Epithelial cell of prostate (primary cell): ENCODE results near the gene SLC25A25.
A peak's percentile ranks its signal among the peaks of the same experiment; 100 is the strongest.
"Not testable (repeated sequence)": the region's sequence is repeated elsewhere in the genome, so short reads cannot be mapped to it uniquely, and the experiment has no call there.

Experiments
- DNase-seq: peaks from one replicate; pipeline ENCODE4 v3.0.0-alpha.2; 2011; ENCODE audit warnings: low read depth, low spot score
- H3K27ac ChIP-seq: fragments of 450-650 bp; 2 replicates; pipeline ENCODE4 v1.5.1; 2017; ENCODE audit warnings: mild to moderate bottlenecking

Gene SLC25A25

GRCh38 chr9:128070874-128071273, 2.8 kb downstream of the SLC25A25 start:
- no peak overlapping the region for H3K27ac ChIP-seq
- no peak for DNase-seq

DNA sequence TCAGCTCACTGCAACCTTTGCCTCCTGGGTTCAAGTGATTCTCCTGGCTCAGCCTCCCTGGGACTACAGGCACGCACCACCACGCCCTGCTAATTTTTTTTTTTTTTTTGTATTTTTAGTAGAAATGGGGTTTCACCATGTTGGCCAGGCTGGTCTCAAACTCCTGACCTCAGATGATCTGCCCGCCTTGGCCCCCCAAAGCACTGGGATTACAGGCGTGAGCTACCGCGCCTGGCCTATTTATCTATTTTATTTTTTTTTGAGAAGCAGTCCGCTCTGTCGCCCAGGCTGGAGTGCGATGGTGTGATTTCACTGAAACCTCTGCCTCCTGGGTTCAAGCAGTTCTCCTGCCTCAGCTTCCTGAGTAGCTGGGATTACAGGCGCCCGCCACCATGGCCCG, 3.4 kb downstream of the SLC25A25 start:
- DNase-seq = not testable (repeated sequence)
- peak overlapping the region; percentile 37 for H3K27ac ChIP-seq

GRCh38 chr9:128072144-128073021, 4.4 kb downstream of the SLC25A25 start:
- peak overlapping the region; percentile 37 for H3K27ac ChIP-seq
- DNase-seq = no peak

DNA sequence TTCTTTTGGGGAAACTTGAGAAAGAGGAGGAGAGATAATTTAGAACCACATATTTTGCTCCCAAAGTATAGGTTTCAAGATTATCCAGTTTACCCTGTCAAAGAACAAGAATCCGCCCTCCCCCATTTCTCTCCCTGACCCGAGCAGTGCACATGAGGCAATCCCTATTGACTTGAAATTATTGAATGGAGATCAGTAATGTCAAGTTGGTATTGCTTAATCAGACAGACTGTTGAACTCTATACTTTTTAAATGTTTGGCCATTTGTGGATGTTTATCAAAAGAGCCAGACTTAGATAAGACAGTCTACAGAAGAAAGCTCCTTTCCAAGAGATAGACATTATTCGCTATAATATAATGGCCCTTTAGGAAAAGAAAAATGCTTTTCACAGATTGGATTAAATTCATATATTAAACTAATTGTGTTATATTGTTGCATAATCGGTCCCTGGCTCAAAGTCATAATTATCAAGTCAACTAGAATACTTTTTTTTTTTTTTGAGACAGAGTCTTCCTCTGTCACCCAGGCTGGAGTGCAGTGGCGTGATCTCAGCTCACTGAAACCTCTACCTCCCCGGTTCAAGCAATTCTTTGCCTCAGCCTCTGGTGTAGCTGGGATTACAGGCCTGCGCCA, 5.3 kb downstream of the SLC25A25 start:
- DNase-seq = no peak
- peak overlapping the region; percentile 37 for H3K27ac ChIP-seq

DNA sequence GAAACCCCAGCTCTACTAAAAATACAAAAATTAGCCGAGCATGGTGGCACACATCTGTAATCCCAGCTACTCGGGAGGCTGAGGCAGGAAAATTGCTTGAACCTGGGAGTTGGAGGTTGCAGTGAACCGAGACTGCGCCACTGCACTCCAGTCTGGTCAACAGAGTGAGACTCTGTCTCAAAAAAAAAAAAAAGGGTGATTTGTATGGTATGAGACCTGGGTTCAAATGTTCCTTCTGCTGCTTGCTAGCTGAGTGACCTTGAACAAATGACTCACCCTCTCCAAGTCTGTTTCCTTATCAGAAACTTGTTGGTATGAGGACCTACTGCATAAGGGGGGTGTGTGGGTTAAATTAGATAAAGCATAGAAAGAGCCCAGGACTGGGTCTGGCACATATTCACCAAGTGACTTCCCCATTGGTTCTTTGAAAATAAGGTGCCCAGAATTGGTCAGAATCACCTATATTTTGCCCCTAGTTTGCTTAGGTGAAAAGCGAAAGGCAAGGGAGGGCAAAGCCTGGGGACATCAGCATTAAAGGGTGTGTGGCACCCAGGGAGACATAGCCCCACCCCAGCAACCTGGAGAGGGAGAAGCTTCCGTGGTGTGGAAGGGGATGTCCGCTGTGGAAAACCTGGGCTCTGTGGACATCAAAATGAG, 9.9 kb downstream of the SLC25A25 start:
- no peak for DNase-seq
- peak overlapping the region; percentile 59 for H3K27ac ChIP-seq

DNA sequence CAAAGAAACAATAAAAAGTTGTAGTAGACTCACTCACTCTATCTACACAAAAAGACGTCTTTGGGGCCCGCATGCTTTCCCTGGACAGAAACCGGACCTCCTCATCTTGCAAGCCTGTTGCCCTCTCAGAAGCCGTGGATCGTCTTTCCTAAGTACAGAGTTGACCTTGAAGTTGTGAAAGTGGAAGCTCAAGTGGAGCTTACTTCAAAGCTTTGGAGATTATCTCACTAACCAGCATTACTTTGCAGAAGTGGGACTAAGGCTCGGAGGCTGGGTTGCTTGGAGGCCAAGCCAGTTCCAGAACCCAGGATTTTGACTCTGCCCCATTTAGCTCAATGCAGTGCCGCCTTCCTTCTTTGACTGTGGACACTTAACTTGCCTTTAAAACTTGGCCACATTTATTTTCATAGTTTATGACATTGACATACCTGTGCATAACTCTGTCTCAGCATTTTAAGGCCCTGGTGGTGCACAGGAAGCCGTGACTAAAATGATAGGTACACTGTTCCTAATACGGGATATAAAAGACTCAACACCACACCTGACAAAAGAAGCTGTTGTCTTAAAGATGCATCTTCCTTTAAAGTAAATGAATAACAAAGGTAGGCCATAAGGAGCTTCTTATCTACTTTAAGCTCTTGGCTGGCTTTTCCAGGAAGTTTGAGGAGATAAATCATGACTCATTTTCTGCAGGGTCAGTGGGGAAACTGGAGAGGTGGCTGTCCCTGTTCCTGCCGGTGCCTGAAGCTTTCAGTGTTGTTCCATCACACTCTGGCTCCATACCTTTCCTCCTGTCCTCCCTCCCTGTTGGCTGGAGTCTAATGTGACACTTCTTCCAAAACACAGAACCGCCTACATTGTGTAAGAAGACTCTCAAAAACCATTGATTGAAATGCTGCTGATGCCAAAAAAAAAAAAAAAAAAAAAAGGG, 10.7 kb downstream of the SLC25A25 start:
- DNase-seq = peak; percentile 36
- peak overlapping the region; percentile 59 for H3K27ac ChIP-seq

GRCh38 chr9:128080206-128080605, 12.2 kb downstream of the SLC25A25 start:
- DNase-seq = no peak
- H3K27ac ChIP-seq = no peak overlapping the region

DNA sequence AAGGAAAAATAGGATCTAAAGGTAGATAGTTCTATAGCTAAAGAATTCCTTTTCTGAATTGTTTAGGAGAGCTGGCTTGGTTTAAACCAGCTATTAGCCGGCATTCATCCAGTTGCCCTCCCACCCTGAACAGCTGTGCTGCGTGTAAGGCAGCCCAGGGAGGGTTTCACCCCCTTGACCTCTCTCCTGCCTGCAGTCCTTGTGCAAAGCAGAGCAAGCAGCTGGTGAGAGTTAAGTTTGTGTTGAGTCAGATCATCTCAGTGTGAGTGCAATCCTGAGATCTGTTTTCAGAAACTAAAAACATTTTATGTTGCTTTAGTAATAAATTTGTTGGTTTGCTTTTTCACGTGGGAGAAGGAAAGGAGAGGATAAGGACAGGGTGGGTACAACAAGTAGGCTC, 13.0 kb downstream of the SLC25A25 start:
- DNase-seq = no peak
- peak overlapping the region; percentile 58 for H3K27ac ChIP-seq

GRCh38 chr9:128082151-128082550, 14.1 kb downstream of the SLC25A25 start:
- peak; percentile 80 for DNase-seq
- H3K27ac ChIP-seq = peak overlapping the region; percentile 58

GRCh38 chr9:128084746-128085145, 16.7 kb downstream of the SLC25A25 start:
- no peak for DNase-seq
- H3K27ac ChIP-seq = no peak overlapping the region

DNA sequence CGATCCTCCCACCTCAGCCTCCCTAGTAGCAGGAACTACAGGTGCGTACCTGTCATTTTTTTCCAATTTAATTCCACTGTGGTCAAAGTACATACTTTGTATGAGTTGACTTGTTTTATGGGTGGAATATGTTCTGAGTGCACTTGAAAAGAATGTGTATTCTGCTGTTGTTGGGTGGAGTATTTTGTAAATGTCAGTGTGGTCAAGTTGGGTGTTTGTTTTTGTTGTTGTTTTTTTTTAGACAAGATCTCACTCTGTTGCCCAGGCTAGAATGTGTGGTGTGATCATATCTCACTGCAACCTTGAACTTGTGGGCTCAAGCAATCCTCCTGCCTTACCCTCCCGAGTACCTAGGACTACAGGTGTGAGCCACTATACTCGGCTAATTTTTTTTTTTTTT, 17.9 kb downstream of the SLC25A25 start:
- H3K27ac ChIP-seq = no peak overlapping the region
- no peak for DNase-seq

GRCh38 chr9:128087262-128087661, 19.2 kb downstream of the SLC25A25 start:
- H3K27ac ChIP-seq = no peak overlapping the region
- DNase-seq = no peak

DNA sequence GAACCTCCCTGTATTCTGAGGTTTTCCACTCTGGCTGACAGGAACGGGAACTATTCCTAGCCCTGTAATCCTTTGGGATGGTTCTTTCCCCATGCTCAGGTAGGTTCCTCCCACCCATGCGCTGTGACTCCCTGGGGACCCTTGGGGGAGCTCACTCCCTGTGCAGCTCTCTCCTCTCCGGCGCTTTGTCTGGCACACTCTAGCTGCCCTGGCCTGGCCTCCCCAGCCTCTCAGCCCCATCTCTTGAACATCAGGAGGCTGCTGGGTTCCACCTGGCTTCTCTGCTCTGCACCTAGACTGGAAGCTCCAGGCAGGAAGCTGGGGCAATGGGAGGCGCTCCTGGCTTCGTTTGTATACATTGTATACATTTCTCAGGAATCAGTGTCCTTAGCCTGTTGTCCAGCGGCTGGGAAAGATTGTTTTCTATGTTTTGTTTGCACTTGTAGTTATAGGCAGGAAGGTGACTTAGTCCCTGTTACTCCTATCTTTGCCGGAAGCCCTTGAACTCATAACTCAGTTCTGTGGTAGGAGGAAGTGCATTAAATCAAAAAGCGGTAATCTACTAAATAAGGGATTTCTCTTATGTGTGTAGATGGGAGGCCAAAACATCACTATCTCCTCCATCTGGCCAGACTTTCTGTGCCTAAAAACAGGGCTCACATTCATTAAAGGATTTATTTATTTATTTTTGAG, 20.4 kb downstream of the SLC25A25 start:
- H3K27ac ChIP-seq = no peak overlapping the region
- no peak for DNase-seq

GRCh38 chr9:128089299-128089698, 21.3 kb downstream of the SLC25A25 start:
- no peak overlapping the region for H3K27ac ChIP-seq
- no peak for DNase-seq

DNA sequence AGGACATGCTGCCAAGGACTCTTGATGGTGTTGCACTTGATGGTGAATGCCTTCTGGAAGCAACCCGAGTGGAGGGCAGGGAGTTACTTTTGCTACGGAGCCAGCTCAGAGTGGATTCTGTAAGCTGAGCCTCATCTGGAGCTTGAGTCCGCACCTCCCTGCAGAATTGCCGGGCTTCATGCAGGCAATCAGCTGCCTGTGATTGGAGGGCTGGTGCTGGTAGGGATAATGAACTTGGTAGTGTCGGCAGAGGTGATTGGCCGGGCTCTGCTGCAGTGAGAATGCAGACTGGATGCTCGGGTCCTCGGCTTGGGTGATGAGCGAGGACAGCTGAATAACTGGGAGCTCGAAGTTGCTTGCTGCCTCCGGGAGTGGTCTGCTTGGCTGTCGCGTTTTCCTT, 23.1 kb downstream of the SLC25A25 start:
- H3K27ac ChIP-seq = no peak overlapping the region
- DNase-seq = no peak

GRCh38 chr9:128091571-128091970, 23.5 kb downstream of the SLC25A25 start:
- no peak overlapping the region for H3K27ac ChIP-seq
- DNase-seq = no peak

GRCh38 chr9:128092199-128092977, 24.4 kb downstream of the SLC25A25 start:
- H3K27ac ChIP-seq = no peak overlapping the region
- no peak for DNase-seq

DNA sequence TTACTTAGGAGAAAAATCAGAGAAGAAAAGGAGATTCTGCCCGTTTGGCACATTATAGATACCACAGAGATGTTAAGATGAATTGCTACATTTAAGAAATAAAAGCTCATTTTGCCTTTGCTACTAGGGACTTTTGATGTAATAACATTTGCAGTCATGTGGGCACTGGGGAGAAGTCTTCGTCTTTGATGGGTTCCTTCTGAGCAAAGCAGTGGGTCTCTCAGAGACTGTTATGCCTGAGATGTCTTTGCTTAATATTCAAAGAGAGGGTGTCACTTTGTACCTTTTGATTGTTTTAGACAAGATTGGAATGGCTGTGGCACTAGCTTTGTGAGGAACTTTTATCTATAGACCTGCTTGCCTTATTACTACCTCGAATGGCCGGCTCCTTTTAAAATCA, 25.0 kb downstream of the SLC25A25 start:
- DNase-seq = no peak
- peak overlapping the region; percentile 88 for H3K27ac ChIP-seq
